ENCODE results near the gene FRMPD2.
"Not testable (repeated sequence)": the region's sequence is repeated elsewhere in the genome, so short reads cannot be mapped to it uniquely, and the experiment has no call there.

FRMPD2 gene

DNA sequence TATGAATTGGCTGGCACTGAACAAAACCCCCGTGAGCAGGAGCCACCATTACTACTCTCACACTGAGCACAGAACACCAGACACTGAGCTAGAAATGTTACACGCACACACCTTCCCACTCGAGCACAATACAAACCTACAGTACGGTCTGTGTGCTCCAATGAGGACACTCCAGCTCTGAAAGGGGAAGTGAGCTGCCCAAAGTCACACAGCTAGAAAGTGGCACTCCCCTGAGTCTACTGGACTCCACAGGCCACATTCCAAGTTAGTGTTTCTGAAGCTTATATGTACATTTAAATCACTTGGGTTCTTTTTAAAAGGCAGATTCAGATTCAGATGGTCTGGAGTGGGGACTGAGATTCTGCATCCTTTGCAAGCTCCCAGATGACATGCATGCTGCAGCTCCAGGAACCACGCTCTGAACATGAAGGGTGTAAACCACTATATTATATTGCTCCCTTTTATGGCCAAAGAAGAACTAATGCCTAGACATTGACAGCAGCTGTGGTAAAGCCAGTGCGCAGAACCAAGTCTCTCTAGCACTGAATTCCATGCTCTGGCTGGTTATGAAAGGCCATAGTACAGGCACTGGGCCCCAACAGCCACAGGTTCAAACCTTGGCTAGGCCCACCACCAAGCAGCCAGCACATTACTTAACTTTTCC, 77.1 kb downstream of the FRMPD2 start:
- DNase-seq: no peak

GRCh38 chr10:48195803-48196202, 78.7 kb downstream of the FRMPD2 start:
- DNase-seq: no peak

GRCh38 chr10:48194830-48195229, 79.7 kb downstream of the FRMPD2 start:
- no peak for DNase-seq

- no peak for DNase-seq
Observed at GRCh38 chr10:48193556-48193955, 80.9 kb downstream of the FRMPD2 start.

DNA sequence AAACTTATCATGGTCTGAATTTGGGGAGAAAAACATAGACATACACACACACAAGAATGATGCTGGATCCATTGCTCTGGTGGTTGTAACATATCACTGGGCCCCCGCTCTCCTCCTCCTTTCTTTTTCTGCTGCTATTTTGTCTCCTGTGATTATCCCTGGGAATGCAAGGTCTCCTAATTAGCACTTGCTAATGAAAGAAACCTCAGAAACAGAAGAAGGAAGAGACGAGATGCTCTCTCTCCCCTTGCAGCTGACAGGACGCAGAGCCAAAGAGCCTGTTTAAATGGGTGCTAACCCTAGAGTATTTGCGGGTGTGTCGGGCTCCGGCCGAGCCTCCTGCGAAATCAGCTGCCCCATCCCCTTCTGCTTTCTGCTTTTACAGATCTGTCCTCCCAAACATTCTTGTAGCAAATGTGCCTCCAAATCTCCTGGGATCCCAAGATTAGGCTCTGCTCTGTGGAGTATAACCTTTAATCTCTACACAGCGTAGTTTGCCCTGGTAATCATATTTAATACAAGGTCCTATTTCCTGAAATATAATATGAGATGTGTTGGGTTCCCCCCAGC, 81.5 kb downstream of the FRMPD2 start:
- no peak for DNase-seq

DNA sequence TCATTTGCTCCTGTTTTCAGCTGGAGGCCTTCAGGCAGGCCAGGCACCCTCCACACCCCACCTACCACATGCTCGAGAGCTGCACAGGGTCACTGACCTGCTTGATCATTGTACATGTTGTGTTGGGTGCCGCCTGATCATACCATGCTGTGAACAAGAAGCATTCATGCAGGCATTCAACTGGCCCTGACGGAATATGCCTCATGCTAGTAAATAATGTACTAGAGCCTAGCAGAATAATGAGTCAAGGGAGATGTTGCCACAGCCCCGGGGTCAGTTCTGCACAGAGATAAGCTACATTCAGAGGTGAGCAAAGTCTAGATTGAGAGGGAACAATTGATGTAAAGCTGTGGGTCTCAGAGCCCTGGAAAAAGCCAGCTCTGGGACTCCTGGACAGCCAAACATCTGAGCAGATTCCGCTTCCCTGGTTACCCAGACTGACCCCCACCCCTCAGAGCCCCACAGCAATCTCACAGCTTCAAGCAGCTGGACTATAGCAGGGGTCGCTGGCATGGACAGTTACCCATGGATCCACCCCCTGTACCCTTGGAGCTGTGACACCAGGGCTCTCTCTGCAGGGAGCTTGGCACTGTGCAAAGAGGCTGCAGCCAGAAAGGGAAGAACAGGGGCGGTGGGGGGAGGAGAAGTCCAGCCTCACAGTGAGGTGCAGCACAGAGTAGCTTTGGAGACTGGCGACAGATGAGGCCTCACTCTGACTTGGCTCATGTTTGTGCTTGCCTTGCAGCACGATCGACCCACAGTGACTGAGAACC, 86.6 kb downstream of the FRMPD2 start:
- no peak for DNase-seq

- DNase-seq: no peak
Observed at GRCh38 chr10:48187126-48187525, 87.4 kb downstream of the FRMPD2 start.

- DNase-seq: not testable (repeated sequence)
Observed at GRCh38 chr10:48186264-48186804, 88.2 kb downstream of the FRMPD2 start.

GRCh38 chr10:48184224-48184623, 90.3 kb downstream of the FRMPD2 start:
- no peak for DNase-seq

- not testable (repeated sequence) for DNase-seq
Observed at GRCh38 chr10:48172715-48173114, 101.8 kb downstream of the FRMPD2 start.

DNA sequence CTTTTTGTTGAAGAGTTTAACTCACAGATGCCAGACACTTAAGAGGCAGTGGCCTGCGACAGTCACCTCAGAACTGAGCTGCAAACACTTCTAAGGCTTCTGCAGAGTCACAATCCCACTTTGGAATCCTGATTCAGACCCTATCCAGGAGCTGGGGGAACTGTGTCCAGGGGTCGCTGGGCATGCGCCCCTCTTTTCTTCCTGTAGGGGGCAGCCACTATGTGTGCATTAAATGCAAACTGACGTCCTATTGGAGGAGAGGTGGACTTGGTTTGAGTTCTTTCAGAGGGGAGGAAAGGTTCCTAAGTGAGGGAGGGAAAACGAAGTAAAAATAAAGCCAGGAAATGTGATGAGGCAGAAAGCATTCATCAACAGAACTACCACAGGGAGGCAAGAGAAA, 113.8 kb downstream of the FRMPD2 start:
- DNase-seq: not testable (repeated sequence)

GRCh38 chr10:48160163-48160562, 114.3 kb downstream of the FRMPD2 start:
- not testable (repeated sequence) for DNase-seq

GRCh38 chr10:48154211-48155140, 120.0 kb downstream of the FRMPD2 start:
- not testable (repeated sequence) for DNase-seq

GRCh38 chr10:48147643-48148042, 126.9 kb downstream of the FRMPD2 start:
- not testable (repeated sequence) for DNase-seq

GRCh38 chr10:48143721-48144642, 130.5 kb downstream of the FRMPD2 start:
- DNase-seq: not testable (repeated sequence)

GRCh38 chr10:48140949-48141348, 133.5 kb downstream of the FRMPD2 start:
- DNase-seq: not testable (repeated sequence)

- DNase-seq: not testable (repeated sequence)
Observed at GRCh38 chr10:48139953-48140850, 134.3 kb downstream of the FRMPD2 start.

DNA sequence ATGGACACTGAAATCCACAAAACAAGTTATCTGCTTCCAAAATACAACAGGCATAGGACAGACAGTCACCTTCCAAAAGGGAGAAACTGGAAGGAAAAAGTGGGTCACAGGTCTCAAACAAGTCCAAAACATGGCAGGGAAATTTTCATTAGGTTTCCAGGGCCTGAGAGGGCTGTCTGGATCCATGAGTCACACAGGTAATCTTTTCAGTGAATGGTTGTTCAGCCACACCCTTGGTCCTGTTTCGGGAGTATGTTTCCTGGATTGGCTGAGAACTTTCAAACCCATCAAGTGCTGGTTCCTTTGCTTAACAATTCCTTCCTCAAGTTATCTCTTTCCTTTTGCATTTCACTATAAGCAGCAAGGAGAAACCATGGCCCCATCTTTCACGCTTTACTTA, 145.5 kb downstream of the FRMPD2 start:
- not testable (repeated sequence) for DNase-seq

DNA sequence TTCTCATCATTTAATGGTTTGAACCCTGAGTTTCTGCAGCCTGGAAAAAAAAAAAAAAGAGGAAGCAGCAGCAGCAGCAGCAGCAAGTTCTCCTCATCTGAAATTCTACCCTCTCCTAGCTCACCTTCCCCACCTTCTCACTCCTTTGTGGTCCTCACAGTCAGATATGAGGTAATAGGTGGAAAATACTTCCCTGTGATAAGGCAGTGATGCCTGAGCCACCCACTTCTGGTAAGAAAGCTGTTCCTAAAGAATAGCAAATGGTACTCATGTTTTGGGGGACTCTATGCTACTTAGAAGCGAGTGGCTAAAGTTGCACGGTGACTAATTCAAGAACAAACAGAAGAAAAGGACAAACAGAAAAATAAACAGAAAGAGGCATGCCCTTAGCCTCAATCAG, 148.2 kb downstream of the FRMPD2 start:
- DNase-seq: not testable (repeated sequence)

- DNase-seq: not testable (repeated sequence)
Observed at GRCh38 chr10:48125631-48126030, 148.9 kb downstream of the FRMPD2 start.

Measured in EL (cell line).